B cell (primary cell): ENCODE results near the gene CLN6. TPM values are rescaled to one million over a fixed set of nuclear protein-coding genes. Genes with fewer than 3 reads are reported as not detected.

Experiments used
- ATAC-seq: fragments of 200-7000 bp; cut with Tn5 transposase; one replicate; pipeline ENCODE4 v1.10.0; 2021; ENCODE audit warnings: low read depth, mild to moderate bottlenecking, moderate number of reproducible peaks, moderate library complexity
- CTCF ChIA-PET: fragments of 350-600 bp; sonication (Branson Sonifier 250); formaldehyde crosslinking; loops from one replicate; lab custom pipeline; 2021; ENCODE audit warnings: antibody characterized with exemption, inconsistent platforms; lab: Charles Lee
- POLR2A ChIA-PET: fragments of 350-600 bp; sonication (Branson Sonifier 250); formaldehyde crosslinking; loops from one replicate; lab custom pipeline; 2021; ENCODE audit warnings: antibody characterized with exemption; lab: Charles Lee
- DNase-seq: peaks from one replicate; pipeline ENCODE4 v3.0.0; 2013
- H2AFZ ChIP-seq: 2 replicates; pipeline ENCODE4 v1.6.1; 2012; ENCODE audit warnings: mild to moderate bottlenecking, low read depth, low read length; ENCODE audit not compliant: insufficient read depth, poor library complexity, severe bottlenecking
- H3K27ac ChIP-seq, 2 donors: 1 replicate in 1 of 2; 2 replicates in 1 of 2; pipeline ENCODE4 v1.5.1; 2012 to 2013; ENCODE audit warnings: low read length in 2 of 2, mild to moderate bottlenecking in 2 of 2, moderate library complexity in 1 of 2
- H3K27me3 ChIP-seq, 4 experiments: fragments of 200-600 bp in 1 of 4; sonication (generic) in 1 of 4; replicated peaks in 1 of 4; 1 replicate in 2 of 4; 2 replicates in 2 of 4; pipeline versions ENCODE4 v1.6.1 to v1.7.0; 2013 to 2016; ENCODE audit warnings: low read length in 3 of 4, mild to moderate bottlenecking in 2 of 4, mixed read lengths in 1 of 4, moderate library complexity in 1 of 4; ENCODE audit not compliant: insufficient read depth in 4 of 4, control insufficient read depth in 3 of 4; ENCODE audit errors: control extremely low read depth in 1 of 4
- H3K36me3 ChIP-seq, 2 experiments: replicated peaks in 1 of 2; 1 replicate in 1 of 2; 2 replicates in 1 of 2; pipeline versions ENCODE4 v1.6.1 to v1.7.1; 2013; ENCODE audit warnings: low read length in 1 of 2; ENCODE audit not compliant: insufficient read depth in 2 of 2, control insufficient read depth in 1 of 2; ENCODE audit errors: control extremely low read depth in 1 of 2, extremely low read depth in 1 of 2
- H3K4me1 ChIP-seq, 2 donors: fragments of 200-600 bp in 1 of 2; sonication (generic) in 1 of 2; 1 replicate in 1 of 2; 2 replicates in 1 of 2; pipeline versions ENCODE4 v1.5.1 to v1.6.1; 2013 to 2017; ENCODE audit warnings: low read length in 2 of 2; ENCODE audit not compliant: control insufficient read depth in 2 of 2, insufficient read depth in 2 of 2
- H3K4me2 ChIP-seq: replicated peaks from 2 replicates; pipeline ENCODE3; 2012; ENCODE audit warnings: mild to moderate bottlenecking, low read depth, low read length; ENCODE audit not compliant: poor library complexity, severe bottlenecking
- H3K4me3 ChIP-seq, 5 experiments: fragments of 200-600 bp in 1 of 5; sonication (generic) in 1 of 5; 1 replicate in 3 of 5; 2 replicates in 2 of 5; pipeline versions ENCODE4 v1.5.1 to v1.7.0; 2011 to 2016; ENCODE audit warnings: low read length in 4 of 5, mild to moderate bottlenecking in 4 of 5, low read depth in 2 of 5, control low read depth in 1 of 5, moderate library complexity in 1 of 5; ENCODE audit not compliant: insufficient read depth in 1 of 5; ENCODE audit errors: control extremely low read depth in 1 of 5, extremely low read depth in 1 of 5
- H3K79me2 ChIP-seq: fragments of 200-600 bp; sonication (generic); one replicate; pipeline ENCODE4 v1.6.0; 2016; ENCODE audit warnings: low read length; ENCODE audit not compliant: control insufficient read depth, insufficient read depth
- H3K9ac ChIP-seq: fragments of 200-600 bp; sonication (generic); 2 replicates; pipeline ENCODE4 v1.6.1; 2017; ENCODE audit warnings: mild to moderate bottlenecking, low read length, moderate library complexity
- H3K9me3 ChIP-seq, 3 donors: one replicate each; pipeline versions ENCODE4 v1.6.1 to v1.7.1; 2013; ENCODE audit warnings: low read length in 2 of 3; ENCODE audit not compliant: control insufficient read depth in 2 of 3, insufficient read depth in 1 of 3; ENCODE audit errors: control extremely low read depth in 1 of 3
- H4K20me1 ChIP-seq: 2 replicates; pipeline ENCODE4 v1.6.0; 2012; ENCODE audit warnings: mild to moderate bottlenecking, low read length; ENCODE audit not compliant: insufficient read depth, control insufficient read depth, poor library complexity, severe bottlenecking
- H3K27ac Mint-ChIP-seq: one replicate; pipeline ENCODE4 v1.8.0; 2021; ENCODE audit warnings: mixed read lengths
- H3K27me3 Mint-ChIP-seq: one replicate; pipeline ENCODE4 v1.8.0; 2021; ENCODE audit warnings: mixed read lengths
- H3K4me1 Mint-ChIP-seq: one replicate; pipeline ENCODE4 v1.8.0; 2021; ENCODE audit warnings: mixed read lengths
- H3K4me3 Mint-ChIP-seq: one replicate; pipeline ENCODE4 v1.8.0; 2021; ENCODE audit warnings: mixed read lengths
- H3K9me3 Mint-ChIP-seq: one replicate; pipeline ENCODE4 v1.8.0; 2022; ENCODE audit warnings: mixed read lengths; ENCODE audit not compliant: insufficient read depth
- EZH2 ChIP-seq: IDR thresholded peaks from 2 replicates; pipeline ENCODE4 v1.6.1; 2012; ENCODE audit warnings: borderline replicate concordance, low read depth, mild to moderate bottlenecking, moderate library complexity, low read length; ENCODE audit not compliant: insufficient read depth, poor library complexity, severe bottlenecking
- WGBS: methylation state at CpG from one replicate; pipeline ENCODE4 v1.1.5; 2013; ENCODE audit warnings: missing lambda C conversion rate; ENCODE audit not compliant: insufficient coverage; 5-methylcytosine and 5-hydroxymethylcytosine counted together
- intact Hi-C: fragments of 100-400 bp; cut with micrococcal nuclease; formaldehyde crosslinking; loops from one replicate; pipeline ENCODE4 v1.10.0; 2022
- polyA plus RNA-seq: library from polyadenylated mRNA; depleted of rRNA; stranded (reverse); fragments of >200 nt; gene quantifications from 2 replicates; pipeline ENCODE4 v1.2.3, GENCODE V29; 2012
- total RNA-seq, 2 donors: library from RNA; stranded (reverse); fragments of 120-200 nt in 1 of 2; gene quantifications; 1 replicate in 1 of 2; 2 replicates in 1 of 2; pipeline versions ENCODE4 v1.2.3 to v1.2.4, GENCODE V29; 2013 to 2022
- TF ChIP-seq, protein P1 (sequence below): fragments of 200-600 bp; IDR thresholded peaks from one replicate; pipeline ENCODE4 v1.8.0; 2022; ENCODE audit warnings: antibody characterized with exemption, mild to moderate bottlenecking

Gene CLN6
- total and polyA plus RNA-seq, 2 donors (not counting 1 experiment from before 2014, with no cell fraction given): 22.8 TPM

DNA sequence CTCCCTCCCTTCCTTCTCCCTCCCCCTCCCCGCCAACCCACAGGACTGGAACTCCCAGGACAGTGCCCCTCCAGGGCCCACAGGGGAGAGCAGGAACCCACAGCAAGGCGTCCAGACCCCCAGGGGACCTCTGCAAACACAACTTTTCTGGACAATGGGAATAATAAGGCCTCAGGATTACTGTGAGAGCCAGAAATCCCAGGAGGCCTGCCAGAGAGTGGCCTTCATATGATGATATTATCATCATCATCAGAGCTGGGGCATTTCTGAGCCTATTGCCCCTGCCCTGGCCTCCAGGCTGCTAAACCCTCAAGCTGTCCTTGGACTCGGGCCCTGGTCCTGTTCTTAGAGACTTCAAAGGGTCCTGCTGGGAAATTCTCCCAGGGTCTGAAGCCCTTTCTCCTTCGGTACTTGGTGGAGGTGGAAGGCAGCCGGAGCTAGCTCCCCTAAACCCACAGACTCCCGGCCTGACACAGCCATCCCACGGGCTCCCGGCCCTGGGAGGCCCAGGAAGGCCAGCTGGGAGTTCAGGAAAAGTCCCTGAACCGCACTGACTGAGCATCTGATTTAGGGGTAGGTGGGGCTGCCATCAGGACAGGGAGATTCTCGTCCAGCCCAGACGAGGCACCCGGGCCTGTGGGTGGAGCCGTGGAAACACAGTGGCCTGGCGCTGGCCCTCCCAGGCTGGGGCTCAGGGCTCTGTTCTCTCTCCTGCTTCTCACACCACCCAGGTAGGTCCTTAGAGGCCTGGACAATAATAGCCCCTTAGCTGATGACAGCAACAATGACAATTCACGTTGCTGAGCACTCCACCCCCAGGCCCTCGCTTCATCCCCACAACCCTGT lies 29.3 kb downstream of the CLN6 start:
- Histone ChIP-seq H3K4me3 (no peak overlapping the region), H3K27me3 (no peaks in the 10 kb centered on the region), H3K9me3 (no peaks in the 10 kb centered on the region), H3K4me1 (no peaks in the 10 kb centered on the region), H2AFZ (no peak overlapping the region), H4K20me1 (no peaks in the 10 kb centered on the region), H3K36me3 (no peaks in the 10 kb centered on the region), H3K4me2 (no peak overlapping the region), H3K79me2 (no peaks in the 10 kb centered on the region), H3K9ac (no peak overlapping the region), H3K27ac (no peak overlapping the region)
- ChIA-PET CTCF (no interaction called here), POLR2A (no interaction called here)
- Mint-ChIP-seq H3K27ac (no peak overlapping the region), H3K27me3 (no peaks in the 10 kb centered on the region), H3K9me3 (no peaks in the 10 kb centered on the region), H3K4me1 (no peaks in the 10 kb centered on the region), H3K4me3 (no peak overlapping the region)
- intact Hi-C loops: no loop called here
- ATAC-seq (no peak), DNase-seq (no peak)
- 91% methylated on average over 11 of the region's 16 CpGs for WGBS
- TF ChIP-seq, protein P1, sequence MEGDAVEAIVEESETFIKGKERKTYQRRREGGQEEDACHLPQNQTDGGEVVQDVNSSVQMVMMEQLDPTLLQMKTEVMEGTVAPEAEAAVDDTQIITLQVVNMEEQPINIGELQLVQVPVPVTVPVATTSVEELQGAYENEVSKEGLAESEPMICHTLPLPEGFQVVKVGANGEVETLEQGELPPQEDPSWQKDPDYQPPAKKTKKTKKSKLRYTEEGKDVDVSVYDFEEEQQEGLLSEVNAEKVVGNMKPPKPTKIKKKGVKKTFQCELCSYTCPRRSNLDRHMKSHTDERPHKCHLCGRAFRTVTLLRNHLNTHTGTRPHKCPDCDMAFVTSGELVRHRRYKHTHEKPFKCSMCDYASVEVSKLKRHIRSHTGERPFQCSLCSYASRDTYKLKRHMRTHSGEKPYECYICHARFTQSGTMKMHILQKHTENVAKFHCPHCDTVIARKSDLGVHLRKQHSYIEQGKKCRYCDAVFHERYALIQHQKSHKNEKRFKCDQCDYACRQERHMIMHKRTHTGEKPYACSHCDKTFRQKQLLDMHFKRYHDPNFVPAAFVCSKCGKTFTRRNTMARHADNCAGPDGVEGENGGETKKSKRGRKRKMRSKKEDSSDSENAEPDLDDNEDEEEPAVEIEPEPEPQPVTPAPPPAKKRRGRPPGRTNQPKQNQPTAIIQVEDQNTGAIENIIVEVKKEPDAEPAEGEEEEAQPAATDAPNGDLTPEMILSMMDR: no peak
- TF ChIP-seq EZH2: no peak

DNA sequence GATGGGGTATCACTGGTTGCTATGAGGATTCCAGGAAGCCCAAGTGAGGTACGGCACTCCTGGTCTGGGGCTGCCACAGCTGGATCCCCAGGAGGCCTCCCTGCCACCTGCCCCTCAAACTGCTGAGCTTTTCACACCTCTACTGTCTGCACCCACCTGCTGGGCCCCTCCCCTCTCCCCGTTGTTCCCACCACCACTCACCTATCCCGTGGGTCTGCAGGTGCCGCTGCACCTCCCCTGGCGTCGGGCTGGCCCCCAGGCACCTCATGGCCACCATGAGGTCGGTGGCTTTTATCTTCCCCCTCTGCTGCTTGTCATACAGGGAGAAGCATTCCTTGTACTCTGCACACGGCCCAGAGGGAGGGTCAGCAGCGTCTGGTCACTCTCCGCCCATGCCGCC lies 30.2 kb downstream of the CLN6 start:
- TF ChIP-seq EZH2: no peak
- TF ChIP-seq, protein P1: no peak
- no peak overlapping the region for H3K9ac ChIP-seq
- no peaks in the 10 kb centered on the region for H3K27me3 Mint-ChIP-seq
- DNase-seq: no peak
- H3K9me3 ChIP-seq: no peaks in the 10 kb centered on the region
- no peaks in the 10 kb centered on the region for H3K9me3 Mint-ChIP-seq
- H3K4me2 ChIP-seq: no peak overlapping the region
- WGBS: 82% methylated on average over 11 of the region's 11 CpGs
- no peak overlapping the region for H3K27ac ChIP-seq
- no peaks in the 10 kb centered on the region for H4K20me1 ChIP-seq
- H3K4me3 ChIP-seq: no peak overlapping the region
- H3K79me2 ChIP-seq: no peaks in the 10 kb centered on the region
- no peak overlapping the region for H2AFZ ChIP-seq
- ATAC-seq: no peak
- POLR2A ChIA-PET: no interaction called here
- no peaks in the 10 kb centered on the region for H3K27me3 ChIP-seq
- CTCF ChIA-PET: interaction anchor here (0.6 kb wide), 1 partner anchor 8 kb away, joined by 3 read pairs; no protein-coding TSS in a partner anchor
- H3K27ac Mint-ChIP-seq: no peak overlapping the region
- no peaks in the 10 kb centered on the region for H3K4me1 Mint-ChIP-seq
- no peaks in the 10 kb centered on the region for H3K4me1 ChIP-seq
- H3K36me3 ChIP-seq: no peaks in the 10 kb centered on the region
- intact Hi-C loops: no loop called here
- H3K4me3 Mint-ChIP-seq: no peak overlapping the region
